Measurements from ENCODE around the gene PRAMEF12.
"Not testable (repeated sequence)": the region's sequence is repeated elsewhere in the genome, so short reads cannot be mapped to it uniquely, and the experiment has no call there.

Gene PRAMEF12

DNA sequence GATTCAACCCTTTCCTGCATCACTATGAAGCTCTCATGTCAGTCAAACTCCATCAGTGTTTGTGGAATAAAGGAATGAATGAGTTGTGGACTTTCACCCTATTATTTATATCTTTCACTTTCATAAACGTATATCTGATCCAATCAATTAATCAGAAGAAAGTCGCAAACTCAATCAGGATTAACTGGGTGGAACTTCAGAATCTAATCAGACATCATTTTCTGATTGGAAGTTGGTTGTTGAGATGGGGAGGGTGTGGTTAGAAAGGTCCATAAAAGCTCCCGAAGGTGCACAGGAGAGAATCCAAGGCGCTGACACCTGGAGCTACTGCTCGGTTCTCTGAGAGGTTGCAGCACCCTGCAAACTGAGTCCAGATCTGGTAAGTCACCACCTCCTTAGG, at the start of gene PRAMEF12:
Gene PRAMEF12, plus strand, starts transcription at position 301 of the 400 bp plus-strand sequence. CDS start 1,130 bp downstream, outside the sequence.
- H3K4me3 ChIP-seq (ENCODE audit: low read depth, low read length) = no peak within 1 kb of the TSS

DNA sequence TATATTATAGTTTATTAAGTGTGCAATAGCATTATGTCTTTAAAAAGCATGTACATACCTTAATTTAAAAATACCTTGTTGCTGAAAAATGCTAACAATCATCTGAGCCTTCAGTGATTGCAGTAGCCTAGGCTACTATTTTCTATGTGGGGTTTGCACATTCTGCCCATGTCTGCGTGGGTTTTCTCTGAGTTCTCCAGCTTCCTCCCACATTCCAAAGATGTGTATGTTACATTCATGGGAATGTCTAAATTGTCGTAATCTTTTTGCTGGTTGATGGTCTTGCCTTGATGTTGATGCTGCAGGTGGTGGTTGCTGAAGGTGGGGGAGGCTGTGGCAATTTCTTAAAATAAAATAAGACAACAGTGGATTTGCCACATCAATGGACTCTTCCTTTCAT, 45.1 kb upstream of the PRAMEF12 start:
- H3K4me3 ChIP-seq (ENCODE audit: low read depth, low read length) = no peak overlapping the region

GRCh38 chr1:12730156-12730555, 43.4 kb upstream of the PRAMEF12 start:
- no peak overlapping the region for H3K4me3 ChIP-seq (ENCODE audit: low read depth, low read length)

- H3K4me3 ChIP-seq (ENCODE audit: low read depth, low read length) = not testable (repeated sequence)
Observed at GRCh38 chr1:12731084-12731483, 42.5 kb upstream of the PRAMEF12 start.

DNA sequence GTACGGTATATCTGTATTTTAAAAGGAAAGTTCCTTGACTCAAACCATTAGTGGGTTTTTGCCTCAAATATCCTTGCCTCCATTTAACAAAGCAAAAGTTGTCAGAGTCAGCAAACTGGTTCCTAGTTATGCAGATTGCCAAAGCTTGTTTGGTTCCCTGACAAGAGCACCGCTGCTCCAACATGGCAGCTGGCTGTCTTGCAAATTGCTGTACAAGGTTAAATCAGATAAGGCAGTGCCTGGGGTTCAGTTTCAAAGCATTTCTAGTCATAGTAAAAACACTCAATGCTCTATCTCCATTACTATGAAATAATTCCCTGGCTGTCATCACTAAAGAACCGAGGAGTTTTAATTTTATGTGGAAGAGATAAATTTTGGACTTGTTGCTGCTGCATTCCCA, 38.9 kb upstream of the PRAMEF12 start:
- H3K4me3 ChIP-seq (ENCODE audit: low read depth, low read length) = no peak overlapping the region

GRCh38 chr1:12738934-12739333, 34.6 kb upstream of the PRAMEF12 start:
- H3K4me3 ChIP-seq (ENCODE audit: low read depth, low read length) = no peak overlapping the region

GRCh38 chr1:12739613-12740012, 33.9 kb upstream of the PRAMEF12 start:
- H3K4me3 ChIP-seq (ENCODE audit: low read depth, low read length) = no peak overlapping the region

DNA sequence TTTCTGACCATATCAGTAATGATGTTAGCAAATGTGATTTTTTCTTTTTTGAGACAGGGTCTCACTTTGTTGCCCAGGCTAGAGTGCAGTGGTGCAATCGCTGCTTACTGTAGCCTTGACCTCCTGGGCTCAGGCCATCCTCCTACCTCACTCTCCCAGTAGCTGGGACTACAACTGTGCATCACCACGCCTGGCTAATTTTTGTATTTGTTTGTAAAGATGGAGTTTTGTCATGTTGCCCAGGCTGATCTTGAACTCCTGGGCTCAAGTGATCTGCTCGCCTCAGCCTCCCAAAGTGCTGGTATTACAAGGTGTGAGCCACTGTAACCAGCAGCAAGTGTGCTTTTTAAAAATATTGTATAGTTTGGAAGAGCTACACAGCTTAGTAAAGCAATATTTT, 31.6 kb upstream of the PRAMEF12 start:
- H3K4me3 ChIP-seq (ENCODE audit: low read depth, low read length) = no peak overlapping the region

DNA sequence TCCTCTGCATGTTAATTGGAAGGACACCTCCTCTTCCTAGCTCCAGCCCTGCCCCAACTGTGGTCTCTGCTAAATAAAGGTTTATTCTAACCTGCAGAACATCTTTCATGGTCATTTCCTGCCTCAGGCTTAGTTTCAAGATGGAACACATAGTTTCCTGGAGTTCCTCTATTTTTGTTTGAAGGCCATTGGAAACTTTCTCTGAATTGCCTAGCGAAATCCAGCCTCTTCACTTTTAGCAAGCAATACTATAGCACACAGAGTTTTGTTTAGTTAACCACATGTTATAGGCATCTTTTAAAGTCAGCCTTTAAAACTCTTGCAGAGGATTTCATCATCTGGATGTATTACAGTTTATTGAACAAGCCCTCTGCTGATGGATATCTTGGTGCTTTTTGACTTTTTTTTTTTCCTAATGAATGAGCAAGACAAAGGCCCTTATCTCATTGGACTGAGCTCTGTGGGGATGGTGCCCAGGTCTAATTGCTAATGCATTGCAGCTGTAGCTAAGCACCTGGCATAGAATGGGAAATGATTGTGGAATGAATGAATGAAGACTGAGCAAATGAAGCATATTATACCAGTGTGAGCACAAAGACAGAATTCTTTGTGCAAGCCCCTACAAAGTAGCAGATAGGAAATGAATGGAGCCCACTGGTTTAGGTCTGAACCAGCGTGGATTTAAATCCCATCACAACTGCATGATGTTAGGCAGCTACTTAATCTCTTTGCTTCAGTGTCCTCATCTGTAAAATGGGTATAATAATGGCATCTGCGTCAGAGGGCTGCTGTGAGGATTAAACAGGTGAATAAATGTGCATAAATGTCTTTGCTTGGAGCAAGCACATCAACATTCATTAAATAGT, 28.2 kb upstream of the PRAMEF12 start:
- no peak overlapping the region for H3K4me3 ChIP-seq (ENCODE audit: low read depth, low read length)

DNA sequence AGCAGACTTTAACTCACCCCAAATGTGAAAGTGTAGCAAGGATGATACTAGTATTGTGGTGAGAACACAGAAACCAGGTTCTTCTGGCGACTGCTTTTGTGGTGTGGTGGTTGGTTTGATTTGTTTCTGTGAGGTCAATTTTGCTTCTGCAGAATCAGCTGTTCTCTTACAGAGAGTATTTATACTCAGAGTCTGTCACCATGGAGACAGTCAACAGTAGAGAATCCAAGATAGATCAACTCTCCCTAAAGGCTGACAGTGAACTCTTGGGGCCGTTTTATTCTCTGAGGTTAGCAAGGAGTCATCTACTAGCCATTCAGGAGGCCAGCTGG, 27.6 kb upstream of the PRAMEF12 start, which contains the start of gene CFAP107:
Gene CFAP107, plus strand, starts transcription at position 209 of the 332 bp plus-strand sequence. CDS start 231 bp downstream, outside the sequence.
- H3K4me3 ChIP-seq (ENCODE audit: low read depth, low read length) = no peak within 1 kb of the TSS

GRCh38 chr1:12748778-12749355, 24.7 kb upstream of the PRAMEF12 start:
- no peak overlapping the region for H3K4me3 ChIP-seq (ENCODE audit: low read depth, low read length)

GRCh38 chr1:12754738-12755137, 18.8 kb upstream of the PRAMEF12 start:
- H3K4me3 ChIP-seq (ENCODE audit: low read depth, low read length) = no peak overlapping the region

GRCh38 chr1:12756273-12756672, 17.3 kb upstream of the PRAMEF12 start:
- no peak overlapping the region for H3K4me3 ChIP-seq (ENCODE audit: low read depth, low read length)

DNA sequence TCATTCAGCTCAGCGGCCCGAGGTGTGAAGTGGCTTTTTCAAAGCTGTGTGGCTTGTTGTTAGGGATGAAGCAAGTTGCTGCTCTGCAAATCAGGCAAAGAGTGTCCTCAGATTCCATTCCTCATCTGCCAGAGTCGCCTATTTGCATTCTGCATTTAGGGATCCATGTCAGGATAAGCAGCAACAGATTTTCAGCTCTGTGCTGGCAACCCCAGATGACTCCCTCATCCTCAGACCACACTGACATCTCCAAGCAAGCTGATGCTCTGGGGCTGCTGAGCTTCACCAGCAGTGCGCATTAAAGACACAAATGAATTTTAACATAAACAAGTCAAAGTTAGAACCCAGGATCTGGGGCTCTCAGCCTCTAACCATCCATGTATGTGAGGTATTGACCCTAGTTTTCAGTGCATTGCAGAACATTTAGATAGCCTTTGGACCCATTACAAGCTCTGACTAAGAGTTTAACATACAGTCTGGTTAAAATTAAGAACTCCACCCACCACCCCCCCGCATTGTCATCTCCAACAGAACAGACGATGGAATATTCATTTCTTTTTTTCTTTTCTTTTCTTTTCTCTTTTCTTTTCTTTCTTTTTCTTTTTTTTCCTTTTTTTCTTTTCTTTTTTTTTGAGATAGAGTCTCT, 16.6 kb upstream of the PRAMEF12 start:
- no peak overlapping the region for H3K4me3 ChIP-seq (ENCODE audit: low read depth, low read length)

DNA sequence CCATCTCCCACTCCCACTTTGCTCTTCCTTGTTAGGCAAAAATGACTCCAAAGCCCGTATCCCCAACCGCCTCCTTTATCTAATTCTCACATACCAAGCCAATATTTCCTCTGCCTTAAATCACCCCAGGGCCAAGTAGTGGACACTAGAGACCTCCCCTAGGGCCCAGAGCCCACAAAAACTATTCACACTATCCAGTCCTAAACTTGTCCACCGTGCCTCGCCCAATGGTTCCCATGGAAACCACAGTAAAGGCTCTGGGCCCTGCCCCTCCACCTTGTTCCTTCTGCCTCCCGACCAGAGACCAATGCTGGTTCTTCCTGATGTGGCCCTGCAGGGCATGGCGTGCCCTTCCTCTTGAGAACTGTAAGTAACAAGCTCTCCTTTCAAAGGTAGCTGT, 15.7 kb upstream of the PRAMEF12 start:
- H3K4me3 ChIP-seq (ENCODE audit: low read depth, low read length) = no peak overlapping the region

DNA sequence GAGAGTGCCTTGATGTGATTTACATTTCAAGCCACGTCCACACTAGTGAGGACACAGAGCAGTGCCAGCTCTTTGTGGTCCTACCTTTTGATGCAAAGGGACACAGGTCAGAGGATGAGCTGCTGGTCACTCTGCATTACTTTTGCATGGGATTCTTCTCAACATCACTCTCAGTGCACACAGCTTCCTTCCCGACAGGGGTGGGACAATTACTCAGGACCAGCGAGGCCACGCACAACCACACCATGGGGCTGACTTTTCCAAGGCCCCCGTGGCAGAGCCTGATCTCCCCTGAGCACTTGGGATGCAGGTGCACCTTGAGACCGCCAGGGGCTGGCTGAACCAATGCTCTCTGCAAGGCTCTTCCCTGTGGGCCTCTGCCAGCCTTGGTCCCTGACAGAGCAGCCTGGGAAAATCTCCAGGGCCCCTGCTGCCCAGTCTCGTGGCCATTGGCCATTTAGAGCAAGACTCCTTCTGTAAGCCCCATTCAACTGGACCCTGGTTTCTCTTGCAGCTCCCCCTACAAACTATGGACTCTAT, 13.2 kb upstream of the PRAMEF12 start:
- no peak overlapping the region for H3K4me3 ChIP-seq (ENCODE audit: low read depth, low read length)

- no peak overlapping the region for H3K4me3 ChIP-seq (ENCODE audit: low read depth, low read length)
Observed at GRCh38 chr1:12761781-12762180, 11.8 kb upstream of the PRAMEF12 start.

DNA sequence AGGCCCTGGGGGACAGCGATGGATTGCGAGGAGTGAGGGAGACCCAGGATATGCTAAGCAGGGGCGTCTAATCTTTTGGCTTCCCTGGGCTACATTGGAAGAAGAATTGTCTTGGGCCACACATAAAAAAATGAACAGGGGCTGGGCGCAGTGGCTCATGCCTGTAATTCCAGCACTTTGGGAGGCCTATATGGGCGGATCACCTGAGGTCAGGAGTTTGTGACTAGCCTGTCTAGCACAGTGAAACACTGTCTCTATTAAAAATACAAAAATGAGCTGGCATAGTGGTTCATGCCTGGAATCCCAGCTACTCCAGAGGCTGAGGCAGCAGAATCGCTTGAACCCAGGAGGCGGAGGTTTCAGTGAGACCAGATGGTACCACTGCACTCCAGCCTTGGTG, 10.8 kb upstream of the PRAMEF12 start:
- no peak overlapping the region for H3K4me3 ChIP-seq (ENCODE audit: low read depth, low read length)

DNA sequence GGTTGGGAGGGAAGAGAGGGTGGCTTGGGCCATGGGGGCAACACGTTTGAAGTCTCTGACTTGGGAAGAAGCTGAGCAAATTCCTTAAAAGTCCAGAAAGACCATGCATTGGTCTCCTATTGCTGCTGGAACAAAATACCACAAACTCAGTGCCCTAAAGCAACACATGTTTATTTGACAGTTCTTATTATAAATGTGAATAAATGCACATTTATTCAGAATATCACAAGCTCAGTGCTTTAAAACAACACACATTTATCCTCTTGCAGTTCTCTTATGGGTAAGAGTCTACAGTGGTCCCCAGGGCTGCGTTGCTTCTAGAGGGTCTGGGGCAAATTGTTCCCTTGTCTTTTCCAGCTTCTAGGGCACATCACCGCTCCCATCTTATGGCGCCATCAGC, 10.1 kb upstream of the PRAMEF12 start:
- no peak overlapping the region for H3K4me3 ChIP-seq (ENCODE audit: low read depth, low read length)

DNA sequence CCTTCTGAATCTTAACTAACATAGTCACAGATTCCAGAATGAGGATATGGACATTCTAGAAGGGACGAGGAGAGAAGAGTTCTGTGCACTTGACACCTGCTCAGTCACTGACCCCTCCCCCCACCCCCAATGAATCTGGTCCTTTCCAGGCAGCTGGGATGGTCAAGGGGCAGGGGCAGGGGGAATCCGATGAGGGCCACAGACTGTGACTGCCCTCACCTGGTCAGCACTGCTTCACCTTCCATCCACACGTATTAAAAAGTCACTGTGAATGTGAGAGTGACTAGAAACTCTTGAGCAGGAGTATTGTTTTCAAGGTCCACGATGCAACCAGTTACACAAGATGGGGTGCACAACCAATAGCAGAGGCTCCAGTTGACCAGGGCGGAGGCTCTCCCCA, 9.5 kb upstream of the PRAMEF12 start:
- no peak overlapping the region for H3K4me3 ChIP-seq (ENCODE audit: low read depth, low read length)

DNA sequence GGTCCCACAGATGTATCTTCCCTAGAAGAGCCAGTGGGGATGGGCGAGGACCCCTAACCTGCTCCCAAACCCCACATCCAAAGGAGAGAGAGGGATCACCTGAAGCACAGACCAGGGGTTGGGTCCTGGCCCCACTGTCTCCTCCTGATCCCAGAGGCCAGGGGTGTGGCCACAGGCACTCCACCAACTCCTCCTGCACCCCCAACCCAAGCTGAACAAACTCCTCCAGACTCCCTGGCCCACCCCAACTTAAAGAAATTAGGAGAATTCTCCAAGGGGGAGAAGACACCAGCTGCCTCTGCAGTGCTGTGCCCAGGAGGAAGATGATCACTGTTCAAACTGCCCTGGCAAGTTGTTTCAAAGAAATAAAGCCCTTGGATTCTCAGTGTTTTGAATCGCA, 4.5 kb upstream of the PRAMEF12 start:
- H3K4me3 ChIP-seq (ENCODE audit: low read depth, low read length) = no peak overlapping the region
